Transverse colon (tissue), 4 donors: ENCODE data around the gene PSMF1. TPM values are rescaled to one million over a fixed set of nuclear protein-coding genes. Genes with fewer than 3 reads are reported as not detected.
"Not testable (repeated sequence)": the region's sequence is repeated elsewhere in the genome, so short reads cannot be mapped to it uniquely, and the experiment has no call there.

Experiments
- DNase-seq: peaks from one replicate; pipeline ENCODE4 v3.0.0-alpha.2; 2019
- H3K27ac ChIP-seq, 4 donors: fragments of 200-600 bp; sonication (generic); 2 replicates each; pipeline ENCODE4 v1.5.1; 2016 to 2018; ENCODE audit warnings: inconsistent platforms in 4 of 4
- H3K27me3 ChIP-seq: fragments of 200-600 bp; sonication (generic); 2 replicates; pipeline ENCODE4 v1.5.1; 2017; ENCODE audit warnings: inconsistent platforms
- H3K36me3 ChIP-seq, 4 donors: fragments of 200-600 bp; sonication (generic); 2 replicates each; pipeline ENCODE4 v1.5.1; 2017 to 2019; ENCODE audit warnings: inconsistent platforms in 4 of 4
- H3K4me1 ChIP-seq, 4 donors: fragments of 200-600 bp; sonication (generic); 2 replicates each; pipeline ENCODE4 v1.5.1; 2017 to 2020; ENCODE audit warnings: inconsistent platforms in 4 of 4
- H3K4me3 ChIP-seq, 4 donors: fragments of 200-600 bp; sonication (generic); 1 replicate in 1 of 4; 2 replicates in 3 of 4; pipeline versions ENCODE4 v1.5.1 to v1.6.1; 2017 to 2019; ENCODE audit warnings: inconsistent platforms in 4 of 4
- H3K9me3 ChIP-seq, 2 donors: fragments of 200-600 bp; sonication (generic); 2 replicates each; pipeline ENCODE4 v1.5.1; 2017 to 2019; ENCODE audit warnings: inconsistent platforms in 2 of 2
- CTCF ChIP-seq, 5 experiments: fragments of 200-600 bp in 3 of 5; fragments of 450-650 bp in 2 of 5; sonication (generic) in 3 of 5; IDR thresholded peaks; 1 replicate in 2 of 5; 2 replicates in 3 of 5; pipeline ENCODE4 v1.5.1; 2016 to 2017; ENCODE audit warnings: antibody characterized with exemption in 5 of 5, inconsistent platforms in 3 of 5, mild to moderate bottlenecking in 2 of 5, moderate library complexity in 1 of 5
- EP300 ChIP-seq: sonication (generic); formaldehyde crosslinking; IDR thresholded peaks from one replicate; pipeline ENCODE4 v1.6.1; 2017; ENCODE audit warnings: antibody characterized with exemption, low read depth
- POLR2A ChIP-seq: fragments of 450-650 bp; IDR thresholded peaks from one replicate; pipeline ENCODE4 v1.6.1; 2016; ENCODE audit warnings: antibody characterized with exemption, mild to moderate bottlenecking, moderate library complexity
- POLR2AphosphoS5 ChIP-seq, 3 donors: sonication (generic); formaldehyde crosslinking; IDR thresholded peaks; one replicate each; pipeline ENCODE4 v1.6.1; 2016; ENCODE audit warnings: antibody characterized with exemption in 3 of 3
- WGBS, 2 donors: methylation state at CpG; one replicate each; pipeline ENCODE4 v1.1.5; 2018; ENCODE audit warnings: low coverage in 1 of 2; 5-methylcytosine and 5-hydroxymethylcytosine counted together
- in situ Hi-C, 4 donors: fragments of 200-750 bp; cut with MboI; loops; one replicate each; pipeline versions ENCODE4 v1.15.0 to v1.15.1; 2017; ENCODE audit warnings: low sequenced_read_pairs in 3 of 4, low pct_ligation_motif_present in 1 of 4, low pct_unique_long_range_greater_than_20kb in 1 of 4
- intact Hi-C: fragments of 100-400 bp; cut with DNase I; formaldehyde crosslinking; loops from one replicate; pipeline ENCODE4 v1.15.1; 2023; ENCODE audit warnings: low total_unique reads
- total RNA-seq, 4 donors: library from RNA; depleted of rRNA; stranded (reverse); fragments of >200 nt; gene quantifications; one replicate each; pipeline ENCODE4 v1.1.0, GENCODE V29; 2016

The PSMF1 gene
- total RNA-seq, 4 donors from 2014 or later = 55.1 to 173 (median 120) TPM

GRCh38 chr20:1215386-1216170, 97.2 kb downstream of the PSMF1 start:
- in situ Hi-C loops = loop anchor here (10.0 to 25.0 kb wide), 3 partner anchors 91 to 403 kb away; no protein-coding TSS in a partner anchor
- H3K4me3 ChIP-seq = no peak overlapping the region
- no peak for DNase-seq
- 45 to 68% methylated on average over 7 to 11 of the region's 11 CpGs for WGBS, 2 donors
- H3K4me1 ChIP-seq = peaks cover 0 to 6% (median 2%) of the 10 kb centered on the region in 4 donors
- H3K9me3 ChIP-seq = no peaks in the 10 kb centered on the region
- no peak overlapping the region for H3K27ac ChIP-seq
- no peaks in the 10 kb centered on the region for H3K36me3 ChIP-seq
- intact Hi-C loops = no loop called here
- TF ChIP-seq POLR2A = no peak
- no peak for TF ChIP-seq EP300
- no peak for TF ChIP-seq CTCF (IDR thresholded peaks at IDR 0.05)
- no peak for TF ChIP-seq POLR2AphosphoS5 (IDR thresholded peaks at IDR 0.05)
- peaks cover 10% of the 10 kb centered on the region for H3K27me3 ChIP-seq

- intact Hi-C loops = not testable (repeated sequence)
- WGBS, 2 donors = 60 to 73% methylated on average over 3 to 16 of the region's 19 CpGs
- in situ Hi-C loops = loop anchor here (10.0 to 25.0 kb wide), 3 partner anchors 92 to 404 kb away; no protein-coding TSS in a partner anchor
These were observed 98.4 kb downstream of the PSMF1 start for GRCh38 chr20:1216527-1217427.

More at GRCh38 chr20:1216527-1217427, 98.4 kb downstream of the PSMF1 start:
- not testable (repeated sequence) for H3K4me1 ChIP-seq, DNase-seq, H3K4me3 ChIP-seq, H3K27ac ChIP-seq, H3K9me3 ChIP-seq, H3K36me3 ChIP-seq, H3K27me3 ChIP-seq

Other genes starting within 250 kb of the PSMF1 start
- gene ANGPT4, start 202.3 kb upstream of the PSMF1 start, total RNA-seq = under 1 TPM in 1 of 4 donors, not detected in 3; 0.14 TPM
- gene RSPO4, start 116.3 kb upstream of the PSMF1 start, total RNA-seq = not detected
- 10 to 100 TPM in 1 of 4 donors, 1 to 10 TPM in 1, under 1 TPM in 1, not detected in 1; 0.96 to 10.5 (median 4.0) TPM for gene TMEM74B, start 66.4 kb downstream of the PSMF1 start, total RNA-seq
- under 1 TPM in 2 of 4 donors, not detected in 2; 0.32 to 0.55 TPM for gene C20orf202, start 84.9 kb downstream of the PSMF1 start, total RNA-seq
- gene RAD21L1, start 107.4 kb downstream of the PSMF1 start, total RNA-seq = not detected
- gene SNPH, start 147.7 kb downstream of the PSMF1 start, total RNA-seq = 1 to 10 TPM; 2.2 to 2.6 (median 2.3) TPM
- 100 to 1,000 TPM; 132 to 427 (median 300) TPM for gene SDCBP2, start 210.5 kb downstream of the PSMF1 start, total RNA-seq